ENCODE measurements around the gene NRF1.
"Not testable (repeated sequence)": the region's sequence is repeated elsewhere in the genome, so short reads cannot be mapped to it uniquely, and the experiment has no call there.

The NRF1 gene

DNA sequence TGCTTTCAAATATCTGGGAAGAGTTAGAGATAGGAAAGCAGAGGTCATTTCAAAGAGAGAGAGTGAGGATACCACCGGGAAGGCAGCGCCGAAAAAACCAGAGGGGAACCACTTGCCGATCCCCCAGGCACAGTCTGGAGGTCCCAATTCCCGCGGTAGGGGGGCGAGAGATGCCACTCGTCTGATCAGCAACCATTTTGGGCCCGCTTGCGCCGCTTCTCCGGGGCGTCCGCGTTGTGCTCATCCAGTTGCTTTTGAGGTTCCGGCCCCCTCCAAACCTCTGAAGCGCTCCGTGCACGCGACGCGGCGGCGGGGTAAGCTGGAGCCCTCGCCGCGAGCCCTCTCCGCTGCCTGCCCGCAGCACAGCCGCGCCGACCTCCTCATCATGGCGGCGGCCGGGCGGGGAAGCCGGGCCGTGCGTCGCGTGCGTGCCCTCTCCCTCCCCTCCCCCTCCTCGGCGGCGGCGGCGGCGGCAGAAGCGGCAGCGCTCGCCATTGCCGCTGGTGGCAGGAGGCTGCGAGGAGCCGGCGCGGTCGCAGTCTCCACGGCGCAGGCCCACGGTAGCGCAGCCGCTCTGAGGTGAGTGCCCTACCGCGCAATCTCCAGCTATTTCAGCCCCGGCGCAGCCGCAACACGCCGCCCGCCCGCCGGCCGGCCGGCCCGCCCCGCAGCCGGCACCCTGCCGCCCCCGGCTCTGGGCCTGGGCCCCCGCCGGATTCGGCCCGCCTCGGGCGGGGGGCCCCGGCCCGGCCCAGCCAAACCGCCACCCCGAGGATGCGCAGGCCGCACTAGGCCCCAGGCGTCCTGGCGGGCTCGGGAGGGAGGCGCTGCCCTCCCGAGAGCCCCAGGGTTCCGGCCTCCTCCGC lies at the start of gene NRF1:
Gene NRF1, plus strand, starts transcription at position 475 of the 866 bp plus-strand sequence. CDS start 45,632 bp downstream, outside the sequence.
- DNase-seq (ENCODE audit: low read depth in 2 of 2): peak; percentile 79 to 89

DNA sequence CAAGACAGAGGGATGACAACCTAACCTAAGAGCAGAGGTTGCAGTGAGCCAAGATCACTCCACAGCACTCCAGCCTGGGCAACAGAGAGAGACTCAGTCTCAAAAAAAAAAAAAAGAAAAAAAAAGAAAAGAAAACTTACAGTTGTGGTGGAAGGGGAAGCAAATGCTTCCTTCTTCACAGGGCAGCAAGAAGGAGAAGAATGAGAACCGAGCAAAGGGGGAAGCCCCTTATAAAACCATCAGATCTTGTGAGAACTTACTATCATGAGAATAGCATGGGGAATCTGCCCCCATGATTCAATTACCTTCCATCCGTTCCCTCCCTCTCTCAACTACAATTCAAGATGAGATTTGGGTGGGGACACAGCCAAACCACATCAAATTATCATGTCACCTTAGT lies 45.2 kb upstream of the NRF1 start:
- DNase-seq (ENCODE audit: low read depth in 2 of 2): not testable (repeated sequence)

DNA sequence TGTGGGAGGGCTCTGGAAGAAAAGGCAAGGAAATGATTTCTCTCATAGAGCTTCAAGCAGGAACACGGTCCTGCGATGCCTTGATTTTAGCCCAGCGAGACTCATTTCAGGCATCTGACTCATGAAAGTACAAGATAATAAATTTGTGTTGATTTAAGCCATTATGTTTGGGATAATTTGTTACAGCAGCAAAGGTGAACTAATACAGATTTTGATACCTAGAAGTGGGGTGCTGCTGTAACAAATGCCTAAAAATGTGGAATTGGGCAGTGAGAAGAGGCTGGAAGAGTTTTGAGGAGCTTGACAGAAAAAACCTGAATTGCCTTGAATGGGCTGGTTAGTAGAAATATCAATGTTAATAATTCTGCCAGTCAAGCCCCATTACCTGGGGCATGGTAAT lies 44.1 kb upstream of the NRF1 start:
- DNase-seq (ENCODE audit: low read depth in 2 of 2): no peak

DNA sequence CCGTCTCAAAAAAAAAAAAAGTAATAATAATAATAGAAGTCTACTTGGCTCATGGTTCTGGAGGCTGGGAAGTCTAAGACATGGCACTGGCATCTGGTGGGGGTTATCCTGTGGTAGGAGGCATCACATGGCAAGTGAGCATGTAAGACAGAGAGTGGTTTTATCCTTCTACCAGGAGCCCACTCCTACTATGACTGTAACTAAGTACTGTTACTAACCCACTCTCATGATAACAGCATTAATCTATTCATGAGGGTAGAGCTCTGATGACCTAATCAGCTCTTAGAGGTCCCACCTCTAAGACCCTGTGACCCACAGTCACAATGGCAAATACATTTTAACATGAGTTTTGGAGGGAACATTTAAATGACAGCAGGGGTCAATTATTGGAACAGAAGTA lies 43.3 kb upstream of the NRF1 start:
- DNase-seq (ENCODE audit: low read depth in 2 of 2): no peak

DNA sequence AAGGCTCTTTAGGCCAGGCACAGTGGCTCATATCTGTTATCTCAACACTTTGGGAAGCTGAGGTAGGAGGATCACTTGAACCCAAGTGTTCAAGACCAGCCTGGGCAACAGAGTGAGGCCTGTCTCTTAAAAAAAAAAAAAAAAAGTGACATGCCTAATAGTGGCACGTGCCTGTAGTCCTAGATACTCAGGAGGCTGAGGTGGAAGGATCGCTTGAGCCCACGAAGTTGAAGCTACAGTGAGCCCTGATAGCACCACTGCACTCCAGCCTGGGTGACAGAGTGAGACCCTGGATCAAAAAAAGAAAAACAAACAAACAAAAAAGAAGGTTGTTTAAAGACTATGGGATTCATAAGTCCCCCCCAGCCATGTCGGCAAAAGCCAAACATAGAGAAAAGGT lies 42.2 kb upstream of the NRF1 start:
- no peak for DNase-seq (ENCODE audit: low read depth in 2 of 2)

DNA sequence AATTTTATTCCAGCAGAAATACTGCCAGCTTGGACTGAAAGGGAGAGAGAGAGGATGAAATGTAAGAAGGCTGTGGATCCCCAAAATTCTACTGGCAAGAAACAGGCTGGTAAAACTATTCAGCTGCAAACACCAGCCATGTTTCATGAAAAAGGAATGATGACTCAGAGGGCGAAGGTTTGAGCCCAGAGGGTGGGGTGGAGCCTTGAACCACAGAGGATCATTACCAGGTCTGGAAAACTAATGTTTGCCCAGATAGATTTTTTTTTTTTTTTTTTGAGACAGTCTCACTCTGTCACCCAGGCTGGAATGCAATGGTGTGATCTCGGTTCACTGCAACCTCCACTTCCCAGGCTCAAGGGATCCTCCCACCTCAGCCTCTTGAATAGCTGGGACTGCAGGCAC lies 41.7 kb upstream of the NRF1 start:
- DNase-seq (ENCODE audit: low read depth in 2 of 2): no peak

DNA sequence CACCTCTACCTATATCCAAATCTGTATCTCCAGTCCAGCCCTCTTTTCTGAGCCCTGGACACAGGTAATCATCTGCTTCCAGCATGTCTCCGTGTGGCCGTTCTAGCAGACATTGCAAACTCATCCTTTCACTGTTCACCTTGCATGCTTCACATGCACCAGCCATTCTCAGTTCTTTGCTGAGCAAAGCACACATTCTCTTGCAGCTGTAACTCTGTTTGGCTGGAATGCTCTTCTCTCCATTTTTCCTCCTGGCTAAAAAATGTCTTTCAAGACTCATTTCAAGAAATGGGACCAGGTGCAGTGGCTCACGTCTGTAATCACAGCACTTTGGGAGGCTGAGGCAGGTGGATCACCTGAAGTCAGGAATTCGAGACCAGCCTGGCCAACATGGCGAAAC lies 40.3 kb upstream of the NRF1 start:
- DNase-seq (ENCODE audit: low read depth in 2 of 2): no peak

DNA sequence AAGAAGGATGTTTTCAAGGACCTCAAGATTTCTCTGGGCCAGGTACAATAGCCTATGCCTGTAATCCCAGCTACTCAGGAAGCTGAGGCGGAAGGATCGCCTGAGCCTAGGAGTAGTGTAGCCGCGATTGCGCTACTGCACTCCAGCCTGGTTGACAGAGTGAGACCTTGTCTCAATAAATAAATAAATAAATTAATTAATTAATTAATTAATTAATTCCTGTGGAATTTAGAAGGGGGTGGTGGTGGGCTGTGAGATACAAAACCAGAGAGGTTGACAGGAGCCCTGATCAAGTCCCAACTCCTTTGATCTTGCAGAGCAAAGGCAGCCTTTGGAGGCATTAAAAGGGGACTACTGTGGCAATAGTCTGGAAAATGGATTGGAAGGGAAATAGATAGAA lies 39.3 kb upstream of the NRF1 start:
- no peak for DNase-seq (ENCODE audit: low read depth in 2 of 2)

DNA sequence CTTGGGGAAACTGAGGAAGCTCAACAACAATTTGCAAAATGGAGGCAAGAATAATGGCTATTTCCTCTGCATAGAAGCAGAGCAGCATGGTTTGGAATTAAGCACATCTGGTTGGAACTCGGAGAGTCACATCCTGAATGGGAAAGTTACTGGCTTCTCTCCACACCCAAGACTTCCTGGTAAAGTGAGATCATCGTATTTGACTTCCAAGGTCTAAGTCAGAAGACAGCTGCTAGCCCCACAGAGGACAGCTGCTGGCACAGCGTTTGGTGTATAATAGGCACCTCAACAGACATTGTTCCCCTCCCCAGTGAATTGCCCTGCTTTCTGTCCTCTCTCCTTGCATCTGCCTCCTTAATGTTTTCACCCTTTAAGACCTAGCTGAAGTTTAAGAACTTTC lies 37.0 kb upstream of the NRF1 start:
- no peak for DNase-seq (ENCODE audit: low read depth in 2 of 2)

DNA sequence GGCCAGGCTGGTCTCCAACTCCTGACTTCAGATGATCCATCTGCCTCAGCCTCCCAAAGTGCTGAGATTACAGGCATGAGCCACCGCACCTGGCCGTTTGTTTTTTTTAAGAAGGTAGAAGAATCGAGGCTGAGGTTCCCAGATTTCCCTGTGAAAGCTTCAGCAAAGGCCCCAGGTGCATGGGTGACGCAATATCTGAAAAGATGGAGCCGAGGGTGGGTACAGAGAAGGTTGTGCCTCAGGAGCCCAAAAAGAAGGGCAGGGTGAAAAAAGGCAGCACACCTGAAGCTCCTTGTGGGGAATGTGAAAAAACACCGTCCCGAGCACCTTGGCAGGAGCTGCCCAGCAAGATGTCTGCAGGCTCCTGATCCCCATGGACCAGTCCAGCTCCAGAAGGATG lies 35.8 kb upstream of the NRF1 start:
- no peak for DNase-seq (ENCODE audit: low read depth in 2 of 2)

DNA sequence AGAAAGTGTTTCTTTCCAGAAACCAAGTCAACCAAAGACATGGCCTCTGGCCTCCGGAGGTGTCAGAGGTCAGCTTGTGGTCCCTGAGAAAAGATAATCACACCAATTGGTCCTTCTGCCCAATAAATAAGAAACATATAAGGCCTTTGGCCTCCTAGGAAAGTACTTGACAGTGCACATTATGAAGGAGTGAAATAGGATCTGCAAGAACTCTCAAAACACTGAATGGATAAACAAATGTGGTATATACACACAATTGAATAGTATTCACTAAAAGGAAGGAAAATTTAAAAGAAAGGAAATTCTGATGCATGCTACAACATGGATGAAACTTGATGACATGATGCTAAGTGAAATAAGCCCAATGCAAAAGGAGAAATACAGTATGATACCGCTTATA lies 35.4 kb upstream of the NRF1 start:
- DNase-seq (ENCODE audit: low read depth in 2 of 2): no peak

DNA sequence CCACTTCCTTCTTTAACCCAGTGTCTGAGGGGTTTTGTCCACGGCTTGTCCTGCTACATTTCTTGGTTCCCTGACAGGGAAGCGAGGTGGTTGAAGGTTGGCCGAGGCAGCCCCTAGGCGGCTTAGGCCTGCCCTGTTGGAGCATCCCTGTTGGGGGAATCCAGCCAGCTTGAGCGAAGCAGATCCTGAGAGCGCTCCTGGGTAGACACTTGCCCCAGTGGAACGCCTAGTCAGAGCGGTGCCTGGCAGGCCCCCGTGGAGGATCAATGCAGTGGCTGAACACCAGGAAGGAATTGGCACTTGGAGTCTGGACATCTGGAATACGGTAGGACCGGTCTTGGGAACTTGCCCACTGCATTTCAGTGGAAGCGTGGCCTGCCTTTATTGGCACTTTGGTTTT lies 32.7 kb upstream of the NRF1 start:
- no peak for DNase-seq (ENCODE audit: low read depth in 2 of 2)

DNA sequence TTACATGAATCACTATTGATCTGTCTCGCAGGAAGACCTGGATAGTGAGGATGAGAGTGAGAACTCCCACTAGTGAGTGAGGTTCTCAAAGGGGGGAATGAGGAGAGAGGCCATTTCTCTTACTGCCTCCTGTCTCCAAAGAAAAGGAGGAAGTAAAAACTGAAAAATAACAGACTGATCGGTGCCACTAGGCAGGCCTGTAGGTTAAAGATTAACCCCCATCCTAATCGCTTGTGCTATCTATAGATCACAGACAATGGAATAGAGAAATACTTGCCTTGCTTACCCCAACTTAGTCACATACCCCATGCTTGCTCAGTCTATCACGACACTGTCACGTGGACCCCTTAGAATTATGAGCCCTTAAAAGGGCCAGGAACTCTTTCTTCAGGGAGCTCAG lies 25.3 kb upstream of the NRF1 start:
- DNase-seq (ENCODE audit: low read depth in 2 of 2): not testable (repeated sequence)

DNA sequence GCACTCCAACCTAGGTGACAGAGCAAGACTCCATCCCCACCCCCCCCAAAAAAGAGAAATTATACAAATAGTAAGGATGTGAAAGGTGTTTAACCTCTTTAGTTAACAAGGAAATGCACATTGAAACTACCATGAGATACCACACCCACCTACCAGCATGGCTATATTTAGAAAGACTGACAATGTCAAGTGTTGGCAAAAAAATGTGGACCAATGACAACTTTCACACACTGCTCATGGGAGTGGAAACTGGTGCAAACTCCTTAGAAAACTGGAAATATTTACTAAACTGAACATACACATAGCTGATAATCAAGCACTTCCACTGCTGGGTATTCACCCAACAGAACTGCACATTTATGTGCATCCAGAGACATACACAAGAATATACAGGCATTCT lies 23.3 kb upstream of the NRF1 start:
- no peak for DNase-seq (ENCODE audit: low read depth in 2 of 2)

DNA sequence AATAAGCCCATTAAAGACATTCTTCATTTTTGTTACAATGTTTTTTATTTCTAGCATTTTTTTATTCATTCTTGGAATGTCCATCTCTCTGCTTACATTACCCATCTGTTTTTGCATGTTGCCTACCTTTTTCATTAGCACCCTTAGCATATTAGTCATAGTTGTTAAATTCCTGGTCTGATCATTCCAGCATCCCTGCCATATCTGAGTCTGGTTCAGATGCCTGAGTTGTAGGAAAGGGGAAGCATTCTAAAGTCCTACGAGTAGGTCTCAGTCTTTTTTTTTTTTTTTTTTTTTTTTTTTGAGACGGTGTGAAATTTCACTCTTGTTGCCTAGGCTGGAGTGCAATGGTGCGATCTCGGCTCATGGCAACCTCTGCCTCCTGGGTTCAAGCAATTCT lies 19.7 kb upstream of the NRF1 start:
- DNase-seq (ENCODE audit: low read depth in 2 of 2): no peak

DNA sequence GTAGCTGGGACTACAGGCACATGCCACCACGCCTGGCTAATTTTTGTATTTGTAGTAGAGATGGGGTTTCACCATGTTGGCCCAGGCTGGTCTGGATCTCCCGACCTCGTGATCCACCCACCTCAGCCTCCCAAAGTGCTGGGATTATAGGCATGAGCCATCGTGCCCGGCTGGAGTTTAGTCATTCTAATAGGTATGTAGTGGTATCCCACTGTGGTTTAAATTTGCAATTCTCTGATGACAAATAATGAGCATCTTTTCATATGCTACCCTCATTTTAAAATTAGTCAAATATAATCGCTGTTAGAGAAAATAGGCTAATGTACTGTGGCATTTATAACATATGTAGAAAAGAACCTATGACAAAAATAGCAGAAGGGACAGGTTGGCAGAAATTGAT lies 15.1 kb upstream of the NRF1 start:
- not testable (repeated sequence) for DNase-seq (ENCODE audit: low read depth in 2 of 2)

DNA sequence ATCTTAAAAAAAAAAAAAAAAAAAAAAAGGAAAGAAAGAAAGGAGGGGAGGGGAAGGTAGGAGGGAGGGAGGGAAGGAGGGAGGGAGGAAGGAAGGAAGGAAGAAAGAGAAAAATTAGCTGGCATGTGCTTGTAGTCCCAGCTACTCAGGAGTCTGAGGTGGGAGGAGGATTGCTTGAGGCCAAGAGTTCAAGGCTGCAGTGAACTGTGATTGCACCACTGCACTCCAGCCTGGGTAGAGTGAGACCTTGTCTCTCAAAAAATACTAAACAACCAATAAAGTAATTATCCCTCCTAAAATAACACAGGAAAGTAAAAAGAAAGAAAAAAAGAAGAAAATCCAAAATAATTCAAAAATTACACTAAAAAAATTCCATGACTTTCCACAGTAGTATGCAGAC lies 13.8 kb upstream of the NRF1 start:
- DNase-seq (ENCODE audit: low read depth in 2 of 2): no peak

DNA sequence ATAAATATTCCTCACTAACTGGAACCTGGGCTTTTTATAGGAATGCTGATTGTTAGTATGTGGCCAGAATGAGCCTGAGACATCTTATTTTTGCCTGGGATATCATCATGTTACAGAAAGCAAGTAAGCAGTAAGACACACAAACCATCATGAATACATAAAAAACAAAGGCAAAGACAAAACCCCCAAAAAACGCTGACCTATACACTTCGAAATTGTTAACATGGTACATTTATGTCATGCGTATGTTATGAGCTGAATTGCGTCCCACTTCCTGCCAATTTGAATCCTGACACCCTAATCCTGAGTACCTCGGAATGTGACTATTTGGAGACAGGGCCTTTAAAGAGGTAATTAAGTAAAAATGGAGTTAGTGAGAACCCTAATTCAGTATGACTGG lies 12.3 kb upstream of the NRF1 start:
- no peak for DNase-seq (ENCODE audit: low read depth in 2 of 2)

DNA sequence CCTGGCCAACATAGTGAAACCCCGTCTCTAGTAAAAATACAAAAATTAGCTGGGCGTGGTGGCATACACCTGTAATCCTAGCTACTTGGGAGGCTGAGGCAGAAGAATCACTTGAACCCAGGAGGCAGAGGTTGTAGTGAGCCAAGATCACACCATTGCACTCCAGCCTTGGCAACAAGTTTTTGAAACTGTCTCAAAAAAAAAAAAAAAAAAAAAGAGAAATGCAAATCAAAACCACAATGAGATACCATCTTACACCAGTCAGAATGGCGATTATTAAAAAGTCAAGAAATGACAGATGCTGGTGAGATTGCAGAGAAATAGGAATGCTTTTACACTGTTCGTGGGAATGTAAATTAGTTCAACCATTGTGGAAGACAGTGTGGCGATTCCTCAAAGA lies 7.9 kb upstream of the NRF1 start:
- DNase-seq (ENCODE audit: low read depth in 2 of 2): not testable (repeated sequence)

DNA sequence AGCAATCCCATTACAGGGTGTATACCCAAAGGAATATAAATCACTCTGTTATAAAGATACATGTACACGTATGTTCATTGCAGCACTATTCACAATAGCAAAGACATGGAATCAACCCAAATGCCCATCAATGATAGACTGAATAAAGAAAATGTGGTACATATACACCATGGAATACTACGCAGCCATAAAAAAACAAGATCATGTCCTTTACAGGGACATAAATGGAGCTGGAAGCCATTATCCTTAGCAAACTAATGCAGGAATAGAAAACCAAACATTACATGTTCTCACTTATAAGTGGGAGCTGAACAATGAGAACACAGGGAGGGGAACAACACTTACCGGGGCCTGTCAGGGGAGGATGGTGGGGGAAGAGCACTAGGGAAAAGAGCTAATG lies 7.5 kb upstream of the NRF1 start:
- not testable (repeated sequence) for DNase-seq (ENCODE audit: low read depth in 2 of 2)

DNA sequence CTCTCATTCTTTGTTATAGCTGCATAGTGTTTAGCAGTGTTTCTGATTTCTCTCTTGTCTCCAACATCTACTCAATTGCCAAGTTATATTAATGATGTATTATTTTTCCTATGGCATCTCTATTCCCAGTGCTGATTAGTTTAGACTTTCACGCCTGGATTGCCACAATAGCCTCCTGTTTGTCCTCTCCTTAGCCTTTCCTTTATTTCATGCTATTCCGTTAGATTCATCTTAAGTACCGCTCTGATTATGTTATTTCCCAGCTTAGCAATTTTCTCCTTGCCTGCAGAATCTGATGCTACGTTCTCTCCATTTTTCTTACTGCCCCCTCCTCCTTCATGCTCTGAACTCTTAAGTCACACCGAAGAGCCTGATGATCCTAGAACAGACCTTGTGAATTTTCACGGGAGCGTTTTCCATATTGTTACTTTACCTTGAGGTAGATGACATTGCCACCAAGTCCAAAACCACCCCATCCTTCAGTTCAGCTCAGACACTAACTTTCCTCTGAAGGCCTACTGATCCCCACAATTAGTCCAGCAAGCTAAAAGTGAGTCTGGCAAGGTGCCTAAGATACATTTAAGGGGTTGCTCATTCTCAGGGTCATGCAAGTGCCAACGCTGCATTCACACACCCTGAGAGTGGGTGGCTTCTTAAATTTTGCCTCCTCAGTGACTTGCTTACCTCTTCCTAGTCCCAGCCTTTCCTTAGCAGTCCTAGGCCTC lies 6.6 kb upstream of the NRF1 start:
- DNase-seq (ENCODE audit: low read depth in 2 of 2): no peak

DNA sequence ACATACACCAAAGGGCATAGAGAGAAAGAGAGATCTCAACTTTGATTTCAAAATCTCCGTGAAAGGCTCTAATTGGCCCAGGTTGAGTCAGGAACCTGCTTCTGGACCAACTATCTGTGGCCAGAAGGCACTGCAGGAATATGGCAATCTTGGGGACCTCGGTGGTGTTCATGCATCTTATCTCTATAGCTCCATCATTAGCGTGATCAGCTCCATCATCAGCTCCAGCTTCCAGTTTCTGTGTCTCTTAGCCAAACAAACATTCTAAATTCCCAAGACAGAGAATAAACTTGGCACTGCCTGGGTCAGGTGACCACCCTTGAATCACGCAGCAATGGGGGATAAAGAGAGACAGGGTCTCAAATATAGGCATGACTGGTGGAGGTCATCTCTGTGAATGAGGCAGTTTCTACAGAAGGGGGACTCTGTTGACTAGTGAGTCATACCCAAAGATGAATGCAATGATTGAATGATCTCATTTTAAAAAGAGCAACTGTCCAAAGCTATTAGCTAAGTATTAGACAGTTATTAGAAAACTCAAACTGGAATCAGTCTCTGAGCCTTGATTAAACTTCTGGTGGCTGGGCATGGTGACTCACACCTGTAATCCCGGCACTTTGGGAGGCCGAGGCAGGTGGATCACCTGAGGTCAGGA lies 5.4 kb upstream of the NRF1 start:
- DNase-seq (ENCODE audit: low read depth in 2 of 2): no peak

DNA sequence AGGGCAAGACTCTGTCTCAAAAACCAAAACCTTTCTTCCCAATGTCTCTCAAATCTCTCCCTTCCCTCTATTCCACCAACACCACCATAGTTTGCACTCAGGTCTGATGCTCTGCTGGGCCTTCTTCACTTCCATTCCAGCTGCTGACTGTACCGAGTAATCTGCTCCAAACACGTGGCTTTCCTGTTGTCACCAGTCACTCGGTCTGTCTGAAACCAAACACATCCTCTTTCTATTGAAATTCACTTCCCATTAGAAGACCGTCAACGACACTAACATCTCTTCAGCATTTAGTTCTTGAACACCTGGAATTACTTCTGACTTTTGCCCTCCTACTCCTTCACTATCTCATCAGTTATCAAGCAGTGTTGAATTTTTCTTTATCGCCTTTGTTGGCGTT lies 4.7 kb upstream of the NRF1 start:
- DNase-seq (ENCODE audit: low read depth in 2 of 2): no peak

All from stimulated activated CD4-positive, alpha-beta T cell treated with anti-CD3 and anti-CD28 coated beads, Interleukin-1b, Interleukin-23, amount 100 ng/mL, for 1 hour (primary cell).